ENCODE results near the gene ALG14.

- no peak for TF ChIP-seq CTCF (IDR thresholded peaks at IDR 0.05)
- TF ChIP-seq POLR2A (IDR thresholded peaks at IDR 0.05): no peak
These were observed 1.2 kb downstream of the ALG14 start for GRCh38 chr1:95071539-95071938.

Measured in thyroid gland (tissue), 4 donors.